Cardiac fibroblast (primary cell): ENCODE results near the gene OTX1.
"Not testable (repeated sequence)": the region's sequence is repeated elsewhere in the genome, so short reads cannot be mapped to it uniquely, and the experiment has no call there.

ENCODE experiments used
- DNase-seq, 2 donors: peaks; one replicate each; pipeline versions ENCODE4 v3.0.0 to v3.0.0-alpha.2; 2010; ENCODE audit warnings: low read depth in 2 of 2
- H3K4me3 ChIP-seq, 2 donors: replicated peaks in 1 of 2; 1 replicate in 1 of 2; 2 replicates in 1 of 2; pipeline ENCODE4 v1.5.1; 2011; ENCODE audit warnings: low read depth in 2 of 2, low read length in 2 of 2, mild to moderate bottlenecking in 2 of 2, moderate library complexity in 1 of 2
- TF ChIP-seq, protein P1 (sequence below): IDR thresholded peaks from one replicate; pipeline ENCODE4 v1.5.1; 2011; ENCODE audit warnings: low read depth, mild to moderate bottlenecking, low read length, inconsistent platforms

The OTX1 gene

DNA sequence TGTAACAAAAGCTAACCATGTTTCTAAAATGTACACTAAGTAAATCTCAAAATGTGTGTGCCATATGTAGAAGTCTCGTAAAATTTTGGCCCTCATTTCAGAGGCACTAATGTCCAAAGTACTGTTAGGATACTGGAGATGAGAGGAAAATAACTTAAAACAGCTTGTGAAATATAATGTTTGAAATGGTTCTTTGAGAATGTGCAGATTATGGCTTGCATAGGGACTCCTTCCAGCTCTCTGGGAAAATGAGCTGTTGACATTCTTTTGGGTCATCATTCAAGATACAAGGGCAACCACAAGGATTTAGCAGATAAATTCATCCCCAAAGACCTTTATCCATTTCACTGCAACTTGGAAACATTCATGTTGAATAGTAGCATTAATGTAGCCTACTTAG is 38.1 kb upstream of the OTX1 start:
- peak in 1 of 2 donors; percentile 7 for DNase-seq
- TF ChIP-seq, protein P1, sequence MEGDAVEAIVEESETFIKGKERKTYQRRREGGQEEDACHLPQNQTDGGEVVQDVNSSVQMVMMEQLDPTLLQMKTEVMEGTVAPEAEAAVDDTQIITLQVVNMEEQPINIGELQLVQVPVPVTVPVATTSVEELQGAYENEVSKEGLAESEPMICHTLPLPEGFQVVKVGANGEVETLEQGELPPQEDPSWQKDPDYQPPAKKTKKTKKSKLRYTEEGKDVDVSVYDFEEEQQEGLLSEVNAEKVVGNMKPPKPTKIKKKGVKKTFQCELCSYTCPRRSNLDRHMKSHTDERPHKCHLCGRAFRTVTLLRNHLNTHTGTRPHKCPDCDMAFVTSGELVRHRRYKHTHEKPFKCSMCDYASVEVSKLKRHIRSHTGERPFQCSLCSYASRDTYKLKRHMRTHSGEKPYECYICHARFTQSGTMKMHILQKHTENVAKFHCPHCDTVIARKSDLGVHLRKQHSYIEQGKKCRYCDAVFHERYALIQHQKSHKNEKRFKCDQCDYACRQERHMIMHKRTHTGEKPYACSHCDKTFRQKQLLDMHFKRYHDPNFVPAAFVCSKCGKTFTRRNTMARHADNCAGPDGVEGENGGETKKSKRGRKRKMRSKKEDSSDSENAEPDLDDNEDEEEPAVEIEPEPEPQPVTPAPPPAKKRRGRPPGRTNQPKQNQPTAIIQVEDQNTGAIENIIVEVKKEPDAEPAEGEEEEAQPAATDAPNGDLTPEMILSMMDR: no peak
- H3K4me3 ChIP-seq: no peak overlapping the region

DNA sequence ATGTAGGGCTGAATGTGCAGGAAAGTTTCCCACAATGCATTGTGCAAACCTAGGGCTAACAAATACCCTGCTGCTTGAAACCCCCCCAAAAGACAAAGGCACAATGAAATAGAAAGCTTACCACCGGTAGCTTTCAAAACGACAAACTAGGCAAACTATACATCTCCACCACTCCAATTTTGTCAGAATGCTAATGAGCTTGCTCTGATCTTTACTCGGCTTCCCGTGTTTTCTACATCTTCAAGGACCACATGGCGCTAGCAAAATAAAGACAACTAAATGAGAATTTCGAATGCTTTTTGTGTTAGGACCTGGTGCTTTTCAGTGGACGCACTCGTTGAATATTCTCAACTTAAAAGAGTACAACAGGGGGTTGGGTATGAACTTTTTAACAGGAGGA is 37.2 kb upstream of the OTX1 start:
- no peak overlapping the region for H3K4me3 ChIP-seq
- no peak for DNase-seq
- TF ChIP-seq, protein P1: no peak

DNA sequence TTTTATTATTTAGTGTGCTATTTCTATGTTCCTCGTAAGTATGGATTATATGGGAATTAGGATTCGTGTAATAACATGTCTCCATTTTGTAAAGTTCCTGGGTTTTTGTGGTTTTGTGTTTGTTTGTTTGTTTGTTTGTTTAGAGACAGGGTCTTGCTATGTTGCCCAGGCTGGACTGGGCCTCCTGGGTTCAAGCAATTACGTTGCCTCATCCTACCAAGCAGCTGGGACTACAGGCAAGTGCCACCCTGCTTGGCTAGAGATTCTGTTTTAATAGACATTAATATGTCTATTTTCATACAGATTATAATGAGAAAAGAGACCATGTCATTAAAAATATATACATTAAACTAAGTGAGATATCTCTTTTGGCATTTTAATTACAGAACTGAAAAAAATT is 35.2 kb upstream of the OTX1 start:
- TF ChIP-seq, protein P1: no peak

DNA sequence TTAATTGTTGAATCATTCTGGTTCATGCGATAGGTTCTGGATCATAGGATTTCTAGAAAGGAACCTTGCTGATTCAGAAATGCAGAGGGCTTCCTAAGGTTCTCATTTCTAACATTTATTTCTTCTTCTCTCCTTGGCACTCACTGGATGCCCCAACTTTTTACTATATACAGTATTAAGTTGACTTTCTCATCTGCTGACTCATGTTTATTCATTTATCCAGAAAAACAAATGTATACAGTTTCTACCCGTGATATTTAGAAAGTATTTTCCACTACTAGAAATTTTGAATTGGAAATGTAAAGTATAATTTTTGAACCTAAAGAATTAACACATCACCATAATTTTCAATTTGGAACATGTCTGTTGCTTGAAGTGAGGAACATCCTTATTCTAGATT is 32.2 kb upstream of the OTX1 start:
- TF ChIP-seq, protein P1: no peak
- H3K4me3 ChIP-seq: no peak overlapping the region
- no peak for DNase-seq

More for the DNA sequence above, 35.2 kb upstream of the OTX1 start:
- no peak overlapping the region for H3K4me3 ChIP-seq
- no peak for DNase-seq

DNA sequence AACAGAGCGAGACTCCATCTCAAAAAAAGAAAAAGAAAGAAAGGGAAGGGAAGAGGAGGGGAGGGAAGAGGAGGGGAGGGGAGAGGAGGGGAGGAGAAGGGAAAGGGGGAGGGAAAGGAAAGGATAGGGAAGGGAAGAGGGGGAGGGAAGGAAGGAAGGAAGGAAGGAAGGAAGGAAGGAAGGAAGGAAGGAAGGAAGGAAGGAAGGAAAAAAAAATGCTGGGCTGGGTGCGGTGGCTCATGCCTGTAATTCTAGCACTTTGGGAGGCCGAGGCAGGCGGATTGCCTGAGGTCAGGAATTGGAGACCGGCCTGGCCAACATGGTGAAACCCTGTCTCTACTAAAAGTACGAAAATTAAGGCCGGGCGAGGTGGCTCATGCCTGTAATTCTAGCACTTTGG is 30.9 kb upstream of the OTX1 start:
- not testable (repeated sequence) for DNase-seq, H3K4me3 ChIP-seq

DNA sequence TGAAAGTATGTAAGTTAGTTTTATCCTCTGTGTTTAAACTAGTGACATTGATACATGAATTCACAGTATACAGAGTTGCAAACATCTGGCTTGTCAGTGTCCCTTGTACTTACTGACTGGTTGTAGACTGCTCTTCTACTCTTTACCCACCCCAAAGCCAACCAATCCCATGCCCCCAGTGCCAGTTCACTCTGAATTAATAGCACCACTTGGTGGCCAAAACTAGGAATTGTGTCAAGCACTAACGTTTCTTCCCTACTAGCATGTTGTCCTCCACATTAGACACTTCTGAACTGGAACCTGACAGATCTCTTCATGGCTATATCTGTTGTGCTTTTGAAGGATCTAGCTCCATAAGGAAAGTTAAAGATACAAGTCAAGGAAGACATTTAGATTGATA is 27.2 kb upstream of the OTX1 start:
- TF ChIP-seq, protein P1: peak; percentile 39
- H3K4me3 ChIP-seq: no peak overlapping the region
- peak; percentile 57 to 69 for DNase-seq

DNA sequence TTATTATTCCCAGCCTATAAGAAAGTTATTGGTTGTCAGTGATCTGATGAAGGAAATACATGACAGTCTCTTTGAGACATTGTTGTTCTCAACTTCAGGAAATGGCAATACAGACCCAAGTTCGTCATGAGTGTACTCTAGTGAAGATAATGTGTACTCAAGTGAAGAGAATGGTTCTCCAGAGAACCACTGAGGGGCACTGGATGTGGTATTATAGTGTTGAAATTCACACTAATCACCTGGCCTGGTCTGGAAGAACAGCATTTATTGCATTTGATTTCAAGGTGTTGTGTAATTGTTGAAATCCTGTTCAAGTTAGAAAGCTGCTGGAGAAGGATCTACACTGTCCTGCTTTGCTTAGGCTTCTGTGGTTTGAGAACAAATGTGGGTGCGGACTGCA is 23.4 kb upstream of the OTX1 start:
- DNase-seq: no peak
- no peak overlapping the region for H3K4me3 ChIP-seq
- TF ChIP-seq, protein P1: no peak

DNA sequence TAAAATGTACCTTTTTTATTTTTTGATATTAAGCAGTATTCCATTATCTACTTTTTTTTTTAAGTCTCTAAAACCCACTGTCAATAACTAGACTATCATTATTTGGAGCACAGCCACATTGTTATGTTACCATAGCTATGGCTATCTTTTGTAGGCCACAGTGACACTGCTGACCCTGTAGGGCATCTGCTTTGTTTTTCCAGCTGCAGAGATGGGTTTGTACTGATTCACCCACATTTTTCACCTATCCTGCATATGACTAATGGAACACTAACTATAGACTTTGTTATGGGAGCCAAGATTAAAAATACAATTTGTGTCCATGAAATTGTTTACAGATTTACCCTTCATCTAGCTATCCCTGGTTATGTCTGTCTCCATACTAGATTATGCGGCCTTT is 21.6 kb upstream of the OTX1 start:
- peak in 1 of 2 donors; percentile 58 for DNase-seq
- TF ChIP-seq, protein P1: no peak
- no peak overlapping the region for H3K4me3 ChIP-seq
